ENCODE results near the gene RASSF8.

RASSF8 gene

DNA sequence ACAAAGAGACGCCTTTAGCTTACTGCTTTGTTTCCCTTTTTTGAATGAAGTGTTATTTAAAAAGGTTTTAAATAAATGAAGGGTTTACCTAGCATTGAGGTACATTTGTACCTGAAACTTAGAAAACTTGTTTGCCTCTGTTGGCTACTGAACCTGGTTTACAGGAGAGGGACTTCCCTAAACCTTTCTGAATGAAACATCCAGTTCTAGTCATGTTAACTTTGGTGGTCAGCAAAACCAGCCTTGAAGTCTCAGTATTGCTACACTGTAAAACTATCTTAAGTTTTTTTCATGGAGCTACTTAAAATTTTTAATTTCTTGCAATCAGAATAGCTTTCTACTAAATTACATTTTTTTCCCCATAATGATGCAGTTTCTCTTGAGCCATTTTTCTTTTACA lies 38.2 kb downstream of the RASSF8 start:
- TF ChIP-seq CEBPB (IDR thresholded peaks at IDR 0.05) (no peak), TAF1 (IDR thresholded peaks at IDR 0.05; ENCODE audit: low read depth) (no peak), USF1 (IDR thresholded peaks at IDR 0.05) (no peak), FOXM1 (IDR thresholded peaks at IDR 0.05; ENCODE audit: borderline replicate concordance, low read depth) (no peak), CREB1 (IDR thresholded peaks at IDR 0.05; ENCODE audit: low read depth) (no peak), ZBTB7A (IDR thresholded peaks at IDR 0.05; ENCODE audit: low read depth) (no peak)

- peak; percentile 72 for TF ChIP-seq NFIC (IDR thresholded peaks at IDR 0.05)
- TF ChIP-seq RAD21 (IDR thresholded peaks at IDR 0.05; ENCODE audit: low read depth): no peak
- peak; percentile 84 for TF ChIP-seq TEAD4 (IDR thresholded peaks at IDR 0.05)
Measured at GRCh38 chr12:25997201-25997963, 38.9 kb downstream of the RASSF8 start.

- TF ChIP-seq, protein P1, sequence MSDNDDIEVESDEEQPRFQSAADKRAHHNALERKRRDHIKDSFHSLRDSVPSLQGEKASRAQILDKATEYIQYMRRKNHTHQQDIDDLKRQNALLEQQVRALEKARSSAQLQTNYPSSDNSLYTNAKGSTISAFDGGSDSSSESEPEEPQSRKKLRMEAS (IDR thresholded peaks at IDR 0.05): no peak
- TF ChIP-seq TCF12 (IDR thresholded peaks at IDR 0.05; ENCODE audit: low read depth) (no peak), USF1 (IDR thresholded peaks at IDR 0.05) (no peak), EGR1 (IDR thresholded peaks at IDR 0.05) (no peak), YY1 (IDR thresholded peaks at IDR 0.05; ENCODE audit: low read depth) (no peak), EP300 (IDR thresholded peaks at IDR 0.05; ENCODE audit: borderline replicate concordance) (no peak), ZBTB7A (IDR thresholded peaks at IDR 0.05; ENCODE audit: low read depth) (no peak)
Measured at GRCh38 chr12:26000898-26001297, 42.4 kb downstream of the RASSF8 start.

GRCh38 chr12:26001530-26001929 lies 43.0 kb downstream of the RASSF8 start:
- peak; percentile 9; the same call in 1 of the 2 replicates for TF ChIP-seq RAD21 (IDR thresholded peaks at IDR 0.05; ENCODE audit: low read depth)
- no peak for TF ChIP-seq TAF1 (IDR thresholded peaks at IDR 0.05; ENCODE audit: low read depth)

DNA sequence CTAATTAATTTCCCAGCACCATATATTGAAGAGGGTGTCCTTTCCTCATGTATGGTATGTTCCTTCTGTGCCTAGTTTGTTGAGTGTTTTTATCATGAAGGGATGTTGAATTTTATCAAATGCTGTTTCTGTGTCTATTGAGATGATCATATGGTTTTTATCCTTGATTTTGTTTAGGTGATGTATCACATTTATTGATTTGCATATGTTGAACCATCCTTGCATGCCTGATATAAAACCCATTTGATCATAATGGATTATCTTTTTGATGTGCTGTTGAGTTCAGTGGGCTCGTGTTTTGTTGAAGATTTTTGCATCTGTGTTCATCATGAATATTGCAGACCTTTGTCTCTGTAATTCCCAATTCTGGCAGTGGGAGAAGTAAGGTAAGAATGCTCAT lies 44.6 kb downstream of the RASSF8 start:
- TF ChIP-seq RAD21 (IDR thresholded peaks at IDR 0.05; ENCODE audit: low read depth): no peak
- no peak for TF ChIP-seq TEAD4 (IDR thresholded peaks at IDR 0.05)
- TF ChIP-seq CEBPB (IDR thresholded peaks at IDR 0.05): no peak
- no peak for TF ChIP-seq CREB1 (IDR thresholded peaks at IDR 0.05; ENCODE audit: low read depth)
- no peak for TF ChIP-seq YY1 (IDR thresholded peaks at IDR 0.05; ENCODE audit: low read depth)
- no peak for TF ChIP-seq USF1 (IDR thresholded peaks at IDR 0.05)
- no peak for TF ChIP-seq EP300 (IDR thresholded peaks at IDR 0.05; ENCODE audit: borderline replicate concordance)
- TF ChIP-seq ZBTB7A (IDR thresholded peaks at IDR 0.05; ENCODE audit: low read depth): no peak
- TF ChIP-seq TAF1 (IDR thresholded peaks at IDR 0.05; ENCODE audit: low read depth): no peak
- TF ChIP-seq NFIC (IDR thresholded peaks at IDR 0.05): no peak
- TF ChIP-seq EGR1 (IDR thresholded peaks at IDR 0.05): no peak
- TF ChIP-seq, protein P2, sequence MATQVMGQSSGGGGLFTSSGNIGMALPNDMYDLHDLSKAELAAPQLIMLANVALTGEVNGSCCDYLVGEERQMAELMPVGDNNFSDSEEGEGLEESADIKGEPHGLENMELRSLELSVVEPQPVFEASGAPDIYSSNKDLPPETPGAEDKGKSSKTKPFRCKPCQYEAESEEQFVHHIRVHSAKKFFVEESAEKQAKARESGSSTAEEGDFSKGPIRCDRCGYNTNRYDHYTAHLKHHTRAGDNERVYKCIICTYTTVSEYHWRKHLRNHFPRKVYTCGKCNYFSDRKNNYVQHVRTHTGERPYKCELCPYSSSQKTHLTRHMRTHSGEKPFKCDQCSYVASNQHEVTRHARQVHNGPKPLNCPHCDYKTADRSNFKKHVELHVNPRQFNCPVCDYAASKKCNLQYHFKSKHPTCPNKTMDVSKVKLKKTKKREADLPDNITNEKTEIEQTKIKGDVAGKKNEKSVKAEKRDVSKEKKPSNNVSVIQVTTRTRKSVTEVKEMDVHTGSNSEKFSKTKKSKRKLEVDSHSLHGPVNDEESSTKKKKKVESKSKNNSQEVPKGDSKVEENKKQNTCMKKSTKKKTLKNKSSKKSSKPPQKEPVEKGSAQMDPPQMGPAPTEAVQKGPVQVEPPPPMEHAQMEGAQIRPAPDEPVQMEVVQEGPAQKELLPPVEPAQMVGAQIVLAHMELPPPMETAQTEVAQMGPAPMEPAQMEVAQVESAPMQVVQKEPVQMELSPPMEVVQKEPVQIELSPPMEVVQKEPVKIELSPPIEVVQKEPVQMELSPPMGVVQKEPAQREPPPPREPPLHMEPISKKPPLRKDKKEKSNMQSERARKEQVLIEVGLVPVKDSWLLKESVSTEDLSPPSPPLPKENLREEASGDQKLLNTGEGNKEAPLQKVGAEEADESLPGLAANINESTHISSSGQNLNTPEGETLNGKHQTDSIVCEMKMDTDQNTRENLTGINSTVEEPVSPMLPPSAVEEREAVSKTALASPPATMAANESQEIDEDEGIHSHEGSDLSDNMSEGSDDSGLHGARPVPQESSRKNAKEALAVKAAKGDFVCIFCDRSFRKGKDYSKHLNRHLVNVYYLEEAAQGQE (IDR thresholded peaks at IDR 0.05; ENCODE audit: low read depth): no peak
- no peak for TF ChIP-seq TCF12 (IDR thresholded peaks at IDR 0.05; ENCODE audit: low read depth)
- no peak for TF ChIP-seq FOXM1 (IDR thresholded peaks at IDR 0.05; ENCODE audit: borderline replicate concordance, low read depth)
- TF ChIP-seq, protein P1 (IDR thresholded peaks at IDR 0.05): no peak

GRCh38 chr12:26007566-26007965 lies 49.1 kb downstream of the RASSF8 start:
- TF ChIP-seq RAD21 (IDR thresholded peaks at IDR 0.05; ENCODE audit: low read depth): no peak
- TF ChIP-seq EP300 (IDR thresholded peaks at IDR 0.05; ENCODE audit: borderline replicate concordance): no peak
- TF ChIP-seq TEAD4 (IDR thresholded peaks at IDR 0.05): no peak
- TF ChIP-seq EGR1 (IDR thresholded peaks at IDR 0.05): no peak
- TF ChIP-seq NFIC (IDR thresholded peaks at IDR 0.05): no peak
- TF ChIP-seq, protein P2 (IDR thresholded peaks at IDR 0.05; ENCODE audit: low read depth): no peak

Measured in Ishikawa (cell line).